HepG2 (cell line): ENCODE results near the gene LGR6.

Experiments
- CTCF ChIP-seq: sonication (generic); formaldehyde crosslinking; IDR thresholded peaks from 2 replicates; pipeline ENCODE4 v1.5.0; 2020; ENCODE audit warnings: mild to moderate bottlenecking, missing genetic modification reagents, moderate library complexity
- EZH2 ChIP-seq: conservative IDR thresholded peaks from 2 replicates; pipeline ENCODE4 v1.6.1; 2012; ENCODE audit warnings: mild to moderate bottlenecking, low read depth, low read length, moderate library complexity
- NR2F6 ChIP-seq, 2 experiments: IDR thresholded peaks; 2 replicates each; pipeline ENCODE4 v1.6.1; 2016; ENCODE audit warnings: antibody characterized with exemption in 1 of 2, mild to moderate bottlenecking in 1 of 2
- SNAPC4 ChIP-seq: sonication (generic); formaldehyde crosslinking; IDR thresholded peaks from 2 replicates; pipeline ENCODE4 v1.4.0; 2020; ENCODE audit warnings: mild to moderate bottlenecking, missing genetic modification reagents
- TBP ChIP-seq: sonication (generic); formaldehyde crosslinking; IDR thresholded peaks from 2 replicates; pipeline ENCODE4 v1.5.0; 2020; ENCODE audit warnings: missing genetic modification reagents
- TCF12 ChIP-seq, 2 experiments: fragments of 450-650 bp in 1 of 2; sonication (generic) in 1 of 2; formaldehyde crosslinking in 1 of 2; IDR thresholded peaks; 2 replicates each; pipeline versions ENCODE4 v1.6.1 to v1.8.0; 2017 to 2022; ENCODE audit warnings: antibody characterized with exemption in 1 of 2, mild to moderate bottlenecking in 1 of 2, missing genetic modification reagents in 1 of 2, moderate library complexity in 1 of 2
- TEF ChIP-seq: sonication (generic); formaldehyde crosslinking; IDR thresholded peaks from 2 replicates; pipeline ENCODE4 v1.5.0; 2020; ENCODE audit warnings: missing genetic modification reagents
- ZNF775 ChIP-seq: sonication (generic); formaldehyde crosslinking; IDR thresholded peaks from 2 replicates; pipeline ENCODE4 v1.4.0; 2020; ENCODE audit warnings: missing genetic modification reagents, mild to moderate bottlenecking, moderate library complexity, borderline replicate concordance
- TF ChIP-seq, protein P1 (sequence below): IDR thresholded peaks from 2 replicates; pipeline ENCODE4 v1.6.1; 2016
- TF ChIP-seq, protein P2 (sequence below): sonication (generic); formaldehyde crosslinking; IDR thresholded peaks from 2 replicates; pipeline ENCODE4 v1.8.1; 2022; ENCODE audit warnings: mild to moderate bottlenecking, missing genetic modification reagents

GRCh38 chr1:202329891-202330290, 136.3 kb downstream of the LGR6 start:
- no peak for TF ChIP-seq NR2F6 (IDR thresholded peaks at IDR 0.05)
- no peak for TF ChIP-seq NR2F6 (CRISPR knock-in tag; IDR thresholded peaks at IDR 0.05)
- TF ChIP-seq TBP, result no peak
- no peak for TF ChIP-seq EZH2
- no peak for TF ChIP-seq SNAPC4 (CRISPR knock-in tag)
- TF ChIP-seq, protein P1, sequence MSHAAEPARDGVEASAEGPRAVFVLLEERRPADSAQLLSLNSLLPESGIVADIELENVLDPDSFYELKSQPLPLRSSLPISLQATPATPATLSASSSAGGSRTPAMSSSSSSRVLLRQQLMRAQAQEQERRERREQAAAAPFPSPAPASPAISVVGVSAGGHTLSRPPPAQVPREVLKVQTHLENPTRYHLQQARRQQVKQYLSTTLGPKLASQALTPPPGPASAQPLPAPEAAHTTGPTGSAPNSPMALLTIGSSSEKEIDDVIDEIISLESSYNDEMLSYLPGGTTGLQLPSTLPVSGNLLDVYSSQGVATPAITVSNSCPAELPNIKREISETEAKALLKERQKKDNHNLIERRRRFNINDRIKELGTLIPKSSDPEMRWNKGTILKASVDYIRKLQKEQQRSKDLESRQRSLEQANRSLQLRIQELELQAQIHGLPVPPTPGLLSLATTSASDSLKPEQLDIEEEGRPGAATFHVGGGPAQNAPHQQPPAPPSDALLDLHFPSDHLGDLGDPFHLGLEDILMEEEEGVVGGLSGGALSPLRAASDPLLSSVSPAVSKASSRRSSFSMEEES, result no peak
- no peak for TF ChIP-seq TEF (CRISPR knock-in tag)
- TF ChIP-seq ZNF775 (CRISPR knock-in tag), result no peak
- TF ChIP-seq CTCF (CRISPR knock-in tag), result peak; percentile 20; the same call in 1 of the 2 replicates
- TF ChIP-seq TCF12 (IDR thresholded peaks at IDR 0.05), result no peak
- TF ChIP-seq TCF12 (CRISPR knock-in tag; IDR thresholded peaks at IDR 0.05), result no peak
- TF ChIP-seq, protein P2, sequence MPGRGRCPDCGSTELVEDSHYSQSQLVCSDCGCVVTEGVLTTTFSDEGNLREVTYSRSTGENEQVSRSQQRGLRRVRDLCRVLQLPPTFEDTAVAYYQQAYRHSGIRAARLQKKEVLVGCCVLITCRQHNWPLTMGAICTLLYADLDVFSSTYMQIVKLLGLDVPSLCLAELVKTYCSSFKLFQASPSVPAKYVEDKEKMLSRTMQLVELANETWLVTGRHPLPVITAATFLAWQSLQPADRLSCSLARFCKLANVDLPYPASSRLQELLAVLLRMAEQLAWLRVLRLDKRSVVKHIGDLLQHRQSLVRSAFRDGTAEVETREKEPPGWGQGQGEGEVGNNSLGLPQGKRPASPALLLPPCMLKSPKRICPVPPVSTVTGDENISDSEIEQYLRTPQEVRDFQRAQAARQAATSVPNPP, result no peak
